HK-2 (cell line): ENCODE data around the gene INSRR.

ENCODE experiments used
- DNase-seq: peaks from one replicate; pipeline ENCODE4 v3.0.0-alpha.2; 2018; ENCODE audit not compliant: unreplicated experiment

The INSRR gene

GRCh38 chr1:156858959-156859522 is at the start of gene INSRR:
TSS of gene INSRR (minus strand) at chr1:156859117. CDS start at chr1:156858621, 496 bp downstream.
- no peak for DNase-seq

DNA sequence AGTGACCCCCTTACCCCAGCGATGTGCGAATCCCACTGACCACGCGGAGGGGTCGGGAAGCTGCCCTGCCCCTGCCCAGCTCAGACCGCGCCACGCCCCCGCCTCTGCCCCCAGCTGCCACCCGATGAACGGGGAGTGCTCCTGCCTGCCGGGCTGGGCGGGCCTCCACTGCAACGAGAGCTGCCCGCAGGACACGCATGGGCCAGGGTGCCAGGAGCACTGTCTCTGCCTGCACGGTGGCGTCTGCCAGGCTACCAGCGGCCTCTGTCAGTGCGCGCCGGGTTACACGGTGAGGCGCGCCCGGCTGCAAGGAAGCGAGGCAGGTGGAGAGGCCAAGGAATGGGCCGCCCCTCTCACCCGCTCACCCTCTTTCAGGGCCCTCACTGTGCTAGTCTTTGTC is 49.6 kb upstream of the INSRR start:
- DNase-seq: no peak

DNA sequence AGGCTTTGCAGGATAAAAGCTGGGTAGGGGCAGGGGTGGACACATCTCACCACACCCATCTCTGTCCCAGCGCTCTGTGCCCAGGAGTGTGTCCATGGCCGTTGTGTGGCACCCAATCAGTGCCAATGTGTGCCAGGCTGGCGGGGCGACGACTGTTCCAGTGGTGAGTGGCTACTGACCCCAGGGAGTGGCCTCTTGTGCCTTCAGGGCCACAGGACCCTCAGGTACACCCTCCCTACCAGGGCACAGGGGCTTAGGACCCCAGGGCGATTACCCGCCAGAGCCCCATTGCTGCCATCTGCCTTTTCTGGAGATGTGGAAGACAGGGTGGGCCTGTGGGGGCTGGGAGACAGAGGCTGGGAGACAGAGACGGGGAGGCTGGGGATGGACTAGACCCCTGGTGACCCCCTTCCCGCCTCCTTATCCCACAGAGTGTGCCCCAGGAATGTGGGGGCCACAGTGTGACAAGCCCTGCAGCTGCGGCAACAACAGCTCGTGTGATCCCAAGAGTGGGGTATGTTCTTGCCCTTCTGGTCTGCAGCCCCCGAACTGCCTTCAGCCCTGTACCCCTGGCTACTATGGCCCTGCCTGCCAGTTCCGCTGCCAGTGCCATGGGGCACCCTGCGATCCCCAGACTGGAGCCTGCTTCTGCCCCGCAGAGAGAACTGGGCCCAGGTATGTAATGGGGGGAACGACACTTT is 47.4 kb upstream of the INSRR start:
- no peak for DNase-seq

- no peak for DNase-seq
Observed at GRCh38 chr1:156905651-156906050, 46.7 kb upstream of the INSRR start.

- DNase-seq: no peak
Observed at GRCh38 chr1:156905176-156905575, 46.3 kb upstream of the INSRR start.

DNA sequence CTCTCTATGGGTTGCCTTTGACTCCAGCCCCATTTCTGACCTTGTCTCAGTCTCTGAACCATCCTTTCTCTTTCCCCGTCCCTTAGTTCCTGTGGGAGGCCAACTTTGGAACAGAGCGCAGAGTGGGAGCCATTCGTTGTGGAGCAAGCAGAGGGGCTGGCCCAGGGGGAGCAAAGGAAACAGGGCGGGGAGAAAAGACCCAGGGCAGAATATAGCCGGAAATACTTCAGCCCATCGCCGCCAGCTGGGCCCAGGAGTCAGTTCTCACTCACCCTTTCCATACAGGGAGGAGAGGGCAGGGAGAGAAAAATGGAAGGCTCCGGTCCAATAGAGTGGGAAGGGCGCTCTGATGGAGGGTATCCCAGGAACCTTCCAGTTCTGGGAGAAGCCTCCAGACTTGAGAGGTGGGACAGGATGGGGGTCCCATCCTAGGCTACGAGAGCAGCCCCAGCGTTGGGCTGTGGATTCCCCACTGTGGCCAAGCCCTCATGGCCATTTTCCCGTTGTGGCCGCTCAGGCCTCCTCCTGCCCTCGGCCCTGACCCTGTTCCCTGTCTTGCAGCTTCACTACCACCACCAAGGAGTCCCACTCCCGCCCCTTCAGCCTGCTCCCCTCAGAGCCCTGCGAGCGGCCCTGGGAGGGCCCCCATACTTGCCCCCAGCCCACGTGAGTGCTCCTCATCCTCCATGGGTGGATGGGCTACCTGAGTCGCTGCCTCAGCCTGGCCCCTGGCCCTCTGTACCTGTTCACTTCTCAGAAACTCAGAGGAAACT is 45.5 kb upstream of the INSRR start:
- no peak for DNase-seq

DNA sequence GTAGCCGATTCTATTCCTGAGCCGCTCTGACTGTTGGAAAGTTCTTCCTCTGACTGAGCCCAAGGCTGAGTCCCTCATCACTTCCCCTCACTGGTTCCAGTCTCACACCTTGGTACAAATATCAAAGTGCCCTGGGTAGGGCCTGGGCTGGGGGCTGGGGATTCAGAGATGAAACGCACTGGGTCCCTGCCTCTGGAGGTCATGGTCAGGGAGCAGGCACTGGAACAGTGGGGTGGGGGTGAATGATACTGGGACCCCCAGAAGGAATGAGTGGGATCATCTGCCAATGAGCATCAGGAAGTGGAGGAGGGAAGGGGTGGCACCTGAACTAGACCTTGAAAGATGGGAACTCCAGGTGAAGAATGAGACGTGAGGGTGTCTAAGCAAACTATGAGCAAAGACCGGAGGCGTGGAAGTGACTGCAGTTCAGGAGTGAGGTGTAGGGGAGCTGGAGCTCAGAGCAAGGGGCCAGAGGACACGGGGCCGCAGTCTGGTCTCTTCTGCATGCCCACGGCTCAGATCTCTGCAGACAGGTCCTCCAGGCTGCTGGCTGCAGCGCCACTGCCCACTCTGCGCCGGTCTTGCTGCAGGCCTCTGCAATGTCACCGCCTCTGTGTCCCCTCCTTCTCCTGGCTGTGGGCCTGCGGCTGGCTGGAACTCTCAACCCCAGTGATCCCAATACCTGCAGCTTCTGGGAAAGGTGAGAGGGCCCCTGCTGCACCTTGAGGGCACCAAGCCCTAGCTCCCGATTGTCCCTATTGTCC is 44.6 kb upstream of the INSRR start:
- no peak for DNase-seq

DNA sequence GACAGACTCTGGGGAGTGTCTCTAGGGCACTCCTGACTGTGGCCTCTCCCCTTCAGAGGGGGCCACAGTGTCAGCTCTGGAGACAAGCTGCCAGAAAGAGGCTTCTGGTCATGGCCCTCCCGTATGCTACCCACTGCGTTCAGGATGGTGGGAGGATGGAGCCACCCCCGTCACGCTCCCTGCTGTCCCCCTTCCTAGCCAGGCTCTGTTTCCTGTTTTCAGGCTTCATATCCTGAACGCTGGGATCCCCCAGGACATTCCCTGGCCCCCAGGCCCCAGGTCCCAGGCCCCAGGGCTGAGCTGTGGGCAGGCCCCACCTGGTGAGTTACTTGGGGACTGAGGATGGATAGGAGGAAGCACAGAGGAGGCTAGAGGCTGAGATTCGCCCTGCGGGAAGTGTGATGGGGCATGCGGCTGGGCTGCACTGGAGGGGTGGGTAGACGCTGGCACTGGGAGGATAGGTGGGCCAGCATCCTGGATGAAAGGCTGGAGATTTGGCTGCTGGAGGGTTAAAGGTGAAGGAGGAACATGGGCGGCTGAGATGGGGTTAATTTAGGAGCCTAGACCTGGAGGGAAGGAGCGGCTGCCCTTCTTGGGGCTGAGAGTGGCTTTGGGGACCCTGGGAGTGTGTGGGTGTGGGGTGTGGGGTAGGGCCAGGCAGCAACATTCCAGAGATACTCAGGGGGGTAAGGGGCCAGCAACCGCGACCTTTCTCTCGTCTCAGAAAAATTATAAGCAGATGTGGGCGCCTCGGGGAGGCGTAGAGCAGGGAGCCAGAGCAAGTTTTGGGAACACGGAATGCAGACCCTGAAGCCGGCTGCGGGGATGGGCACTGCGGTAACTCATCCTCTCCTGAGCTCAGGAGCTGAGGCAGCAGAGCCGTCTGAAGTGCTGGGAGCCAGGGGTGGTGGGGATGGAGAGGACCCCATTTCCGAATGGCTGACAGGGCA is 43.3 kb upstream of the INSRR start:
- DNase-seq: no peak

GRCh38 chr1:156901590-156901900 is 42.6 kb upstream of the INSRR start:
- no peak for DNase-seq

- no peak for DNase-seq
Observed at GRCh38 chr1:156900896-156901589, 42.1 kb upstream of the INSRR start.

DNA sequence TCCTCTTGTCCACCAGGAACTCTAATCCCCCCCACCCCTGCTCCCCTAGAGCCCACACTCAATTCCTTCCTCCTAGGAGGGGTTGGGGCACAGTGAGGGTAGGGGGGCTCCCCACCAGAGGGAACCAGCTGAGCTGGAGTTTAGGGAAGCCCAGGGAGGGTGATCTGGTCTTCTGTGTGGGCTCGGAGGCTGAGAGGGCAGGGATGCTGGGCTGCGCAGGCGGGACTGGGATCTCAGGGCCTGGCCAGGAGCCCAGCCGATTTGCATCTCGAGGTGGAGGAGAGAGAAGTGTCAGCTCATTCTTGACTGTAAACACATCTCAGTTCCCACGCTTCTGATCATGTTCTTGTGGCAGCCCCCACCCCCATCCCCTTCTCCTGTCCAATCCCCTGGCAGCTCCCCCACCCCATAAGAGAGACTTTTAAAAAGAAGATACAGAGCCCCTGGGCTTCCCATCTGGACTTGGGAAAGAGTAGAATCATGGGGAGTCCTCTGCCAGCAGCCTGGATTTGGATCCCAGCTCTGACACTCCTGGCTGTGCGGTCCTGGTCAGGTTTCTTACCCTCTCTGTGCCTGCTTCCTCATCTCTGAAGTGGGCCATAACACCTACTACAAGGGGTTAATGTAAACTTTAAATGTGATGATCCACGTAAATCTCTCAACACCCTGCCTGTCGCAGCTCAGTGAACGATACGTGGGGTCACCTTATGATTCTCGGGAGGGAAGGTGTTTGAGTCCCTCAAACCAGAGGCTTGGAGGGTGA is 41.2 kb upstream of the INSRR start:
- no peak for DNase-seq

DNA sequence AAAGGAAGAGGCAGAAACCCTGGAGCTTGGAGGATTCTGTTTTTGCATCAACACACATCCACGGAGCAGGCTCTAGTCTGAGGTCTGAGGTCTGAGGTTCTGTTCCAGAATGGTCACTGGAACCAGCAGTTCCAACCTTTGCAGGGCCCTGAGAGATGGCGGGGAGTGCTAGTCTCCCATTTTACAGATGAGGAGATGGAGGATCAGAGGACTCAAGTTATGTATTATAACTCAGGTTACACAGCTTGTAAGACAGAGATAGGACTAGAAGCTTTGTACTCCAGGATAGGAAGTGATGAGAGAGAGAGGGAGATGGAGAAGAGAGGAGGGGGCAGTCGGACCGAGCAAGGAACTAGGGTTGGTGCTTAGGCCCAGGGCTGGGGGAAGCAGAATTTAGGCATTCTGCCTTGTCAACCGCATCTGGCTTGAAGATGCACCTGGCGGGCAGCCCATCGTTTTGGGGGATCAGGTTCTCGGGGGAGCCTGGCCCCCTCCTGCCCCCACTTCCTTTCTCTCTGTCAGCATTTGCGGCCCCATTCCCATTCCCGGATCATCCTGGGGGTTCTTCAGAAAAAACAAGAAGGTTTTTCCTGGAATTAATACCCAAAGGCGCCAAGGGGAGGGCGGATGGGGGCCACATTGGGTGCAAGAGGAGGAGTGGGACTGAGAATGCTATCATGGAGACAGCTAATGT is 40.2 kb upstream of the INSRR start:
- DNase-seq: no peak

DNA sequence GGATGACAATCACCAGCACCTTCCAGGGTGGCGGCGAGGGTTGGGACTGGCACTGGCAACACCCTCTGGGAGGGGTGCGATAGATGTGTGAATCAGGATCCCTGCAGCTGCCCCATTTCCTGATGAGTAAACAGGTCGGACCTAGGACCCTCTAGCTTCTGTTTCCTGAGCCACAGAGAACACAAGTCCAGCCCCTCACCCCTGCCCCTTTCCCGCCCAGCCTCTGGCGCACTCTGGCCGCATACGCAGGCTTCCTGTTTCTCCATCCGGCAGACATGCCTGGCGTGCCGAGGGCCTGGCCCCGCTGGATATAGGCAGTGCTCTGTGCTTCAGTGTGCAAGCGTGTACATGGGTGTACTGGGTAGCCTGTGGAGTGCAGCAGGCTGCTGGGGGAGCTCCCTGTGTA is 39.2 kb upstream of the INSRR start:
- no peak for DNase-seq

- peak; percentile 54 for DNase-seq
Observed at GRCh38 chr1:156897078-156897825, 38.3 kb upstream of the INSRR start.

GRCh38 chr1:156896490-156897033 is 37.6 kb upstream of the INSRR start:
- DNase-seq: peak; percentile 93

GRCh38 chr1:156895927-156896326 is 37.0 kb upstream of the INSRR start:
- no peak for DNase-seq

DNA sequence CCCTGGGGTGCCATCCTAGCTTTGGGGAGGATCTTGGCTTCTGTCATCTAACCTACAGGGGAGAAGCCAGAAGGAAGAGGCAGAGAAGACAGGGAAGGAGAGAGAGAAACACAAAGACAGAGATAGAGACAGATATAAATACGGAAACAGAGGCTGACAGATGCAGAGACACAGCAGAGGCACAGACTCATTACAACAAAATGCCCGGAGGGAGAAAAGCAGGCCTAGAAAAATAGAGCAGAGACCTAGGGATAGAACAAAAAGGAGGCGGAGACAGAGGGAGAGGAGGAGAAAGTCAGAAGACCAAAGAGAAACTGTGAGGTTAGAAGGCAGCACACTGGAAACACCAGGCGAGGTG is 36.5 kb upstream of the INSRR start:
- no peak for DNase-seq

DNA sequence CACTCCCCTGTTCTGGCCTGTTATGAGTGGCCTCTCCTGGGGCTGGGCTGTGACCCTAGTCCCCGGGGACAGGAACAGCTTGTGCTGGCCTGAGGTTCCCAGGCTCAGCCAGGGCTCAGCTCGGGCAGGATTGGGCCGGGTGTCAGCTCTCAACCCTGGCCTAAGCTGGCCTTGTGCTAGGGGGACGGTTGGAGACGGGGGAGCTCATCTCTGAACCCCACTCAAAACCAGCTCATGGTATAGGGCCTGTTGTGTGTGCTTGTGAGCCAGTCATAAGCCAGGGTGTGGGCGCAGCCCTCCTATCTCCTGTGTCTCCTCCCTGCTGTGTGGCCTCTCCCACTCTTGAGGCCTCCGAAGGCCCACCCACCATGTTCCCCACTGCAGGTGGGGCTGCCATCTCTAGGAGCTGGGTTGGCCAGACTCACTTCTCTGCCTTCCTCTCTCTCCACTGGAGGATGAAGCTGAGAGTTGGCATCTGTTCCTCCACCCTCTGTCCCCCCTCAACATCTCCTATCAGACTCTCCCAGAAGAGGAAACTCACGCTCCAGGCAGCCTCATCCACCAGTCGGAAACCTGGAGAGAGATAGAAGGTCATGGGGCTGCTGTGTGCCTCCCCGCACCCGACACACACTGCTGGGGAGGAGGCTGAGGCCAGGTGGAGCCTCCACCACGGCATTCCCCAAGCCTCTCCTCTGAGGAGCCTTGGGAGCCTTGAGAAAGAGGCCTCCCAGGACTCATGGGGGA is 36.0 kb upstream of the INSRR start:
- DNase-seq: no peak
